ENCODE data around the gene CYP4F8. TPM values are rescaled to one million over a fixed set of nuclear protein-coding genes. Genes with fewer than 3 reads are reported as not detected.

The CYP4F8 gene
- polyA plus RNA-seq, 1 experiment = not detected

GRCh38 chr19:15609261-15609660 is 5.8 kb upstream of the CYP4F8 start:
- ChIA-PET CTCF (no interaction called here), POLR2A (no interaction called here)
- H3K36me3 ChIP-seq (ENCODE audit: control insufficient read depth, insufficient read depth, low read length) = no peaks in the 10 kb centered on the region
- H3K4me3 ChIP-seq (ENCODE audit: low read depth, low read length) = no peak overlapping the region
- no peaks in the 10 kb centered on the region for H3K27me3 ChIP-seq (ENCODE audit: control insufficient read depth, insufficient read depth, low read length)
- no peak for DNase-seq (ENCODE audit: low read depth)
- TF ChIP-seq, protein P1, sequence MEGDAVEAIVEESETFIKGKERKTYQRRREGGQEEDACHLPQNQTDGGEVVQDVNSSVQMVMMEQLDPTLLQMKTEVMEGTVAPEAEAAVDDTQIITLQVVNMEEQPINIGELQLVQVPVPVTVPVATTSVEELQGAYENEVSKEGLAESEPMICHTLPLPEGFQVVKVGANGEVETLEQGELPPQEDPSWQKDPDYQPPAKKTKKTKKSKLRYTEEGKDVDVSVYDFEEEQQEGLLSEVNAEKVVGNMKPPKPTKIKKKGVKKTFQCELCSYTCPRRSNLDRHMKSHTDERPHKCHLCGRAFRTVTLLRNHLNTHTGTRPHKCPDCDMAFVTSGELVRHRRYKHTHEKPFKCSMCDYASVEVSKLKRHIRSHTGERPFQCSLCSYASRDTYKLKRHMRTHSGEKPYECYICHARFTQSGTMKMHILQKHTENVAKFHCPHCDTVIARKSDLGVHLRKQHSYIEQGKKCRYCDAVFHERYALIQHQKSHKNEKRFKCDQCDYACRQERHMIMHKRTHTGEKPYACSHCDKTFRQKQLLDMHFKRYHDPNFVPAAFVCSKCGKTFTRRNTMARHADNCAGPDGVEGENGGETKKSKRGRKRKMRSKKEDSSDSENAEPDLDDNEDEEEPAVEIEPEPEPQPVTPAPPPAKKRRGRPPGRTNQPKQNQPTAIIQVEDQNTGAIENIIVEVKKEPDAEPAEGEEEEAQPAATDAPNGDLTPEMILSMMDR (IDR thresholded peaks at IDR 0.05; ENCODE audit: insufficient read depth, low read depth, low read length) = no peak

DNA sequence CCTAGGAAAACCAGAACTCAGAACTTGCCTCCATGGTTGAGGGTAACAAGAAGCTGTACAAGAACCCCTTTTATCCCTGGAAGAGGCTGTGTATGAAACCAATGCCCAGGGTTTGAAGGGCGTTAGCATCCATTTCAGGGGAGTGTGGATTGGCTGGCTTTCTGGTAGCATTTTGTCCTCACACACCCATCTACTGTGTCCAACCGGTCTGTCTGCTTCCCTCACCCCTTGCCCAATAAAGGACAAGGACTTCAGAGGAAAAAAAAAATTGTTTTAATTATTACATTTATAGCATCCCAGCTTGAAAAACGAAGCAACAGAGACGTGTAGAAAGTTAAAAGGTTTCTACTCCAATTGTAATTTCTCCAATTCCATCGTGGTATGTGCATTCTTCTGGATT is 2.7 kb upstream of the CYP4F8 start:
- ChIA-PET POLR2A (no interaction called here), CTCF (no interaction called here)
- no peaks in the 10 kb centered on the region for H3K36me3 ChIP-seq (ENCODE audit: control insufficient read depth, insufficient read depth, low read length)
- H3K4me3 ChIP-seq (ENCODE audit: low read depth, low read length) = no peak overlapping the region
- TF ChIP-seq, protein P1 (IDR thresholded peaks at IDR 0.05; ENCODE audit: insufficient read depth, low read depth, low read length) = no peak
- no peaks in the 10 kb centered on the region for H3K27me3 ChIP-seq (ENCODE audit: control insufficient read depth, insufficient read depth, low read length)
- no peak for DNase-seq (ENCODE audit: low read depth)

- no peak for DNase-seq (ENCODE audit: low read depth)
- Histone ChIP-seq H3K27me3 (ENCODE audit: control insufficient read depth, insufficient read depth, low read length) (no peaks in the 10 kb centered on the region), H3K4me3 (ENCODE audit: low read depth, low read length) (no peak overlapping the region), H3K36me3 (ENCODE audit: control insufficient read depth, insufficient read depth, low read length) (no peaks in the 10 kb centered on the region)
- ChIA-PET CTCF (no interaction called here), POLR2A (no interaction called here)
- TF ChIP-seq, protein P1 (IDR thresholded peaks at IDR 0.05; ENCODE audit: insufficient read depth, low read depth, low read length) = no peak
Observed at GRCh38 chr19:15613338-15613737, 1.7 kb upstream of the CYP4F8 start.

GRCh38 chr19:15615526-15615925 is 508 bp downstream of the CYP4F8 start:
- TF ChIP-seq, protein P1 (IDR thresholded peaks at IDR 0.05; ENCODE audit: insufficient read depth, low read depth, low read length) = no peak
- DNase-seq (ENCODE audit: low read depth) = no peak
- CTCF ChIA-PET = no interaction called here
- Histone ChIP-seq H3K4me3 (ENCODE audit: low read depth, low read length) (no peak overlapping the region), H3K27me3 (ENCODE audit: control insufficient read depth, insufficient read depth, low read length) (no peaks in the 10 kb centered on the region), H3K36me3 (ENCODE audit: control insufficient read depth, insufficient read depth, low read length) (no peaks in the 10 kb centered on the region)
- POLR2A ChIA-PET = no interaction called here

- no peaks in the 10 kb centered on the region for H3K36me3 ChIP-seq (ENCODE audit: control insufficient read depth, insufficient read depth, low read length)
- no peaks in the 10 kb centered on the region for H3K27me3 ChIP-seq (ENCODE audit: control insufficient read depth, insufficient read depth, low read length)
- no peak overlapping the region for H3K4me3 ChIP-seq (ENCODE audit: low read depth, low read length)
- CTCF ChIA-PET = no interaction called here
- no peak for DNase-seq (ENCODE audit: low read depth)
- POLR2A ChIA-PET = no interaction called here
- TF ChIP-seq, protein P1 (IDR thresholded peaks at IDR 0.05; ENCODE audit: insufficient read depth, low read depth, low read length) = no peak
Observed at GRCh38 chr19:15616183-15616582, 1.2 kb downstream of the CYP4F8 start.
